ENCODE results near the gene NCOA3.

NCOA3 gene

GRCh38 chr20:47533518-47534062 is 31.9 kb downstream of the NCOA3 start:
- Histone ChIP-seq H3K27me3 (ENCODE audit: insufficient read depth, low read length) (no peaks in the 10 kb centered on the region), H3K9ac (ENCODE audit: low read depth, low read length) (no peak overlapping the region), H3K4me3 (ENCODE audit: low read length) (no peak overlapping the region), H3K4me1 (ENCODE audit: insufficient read depth, low read length) (no peaks in the 10 kb centered on the region), H3K27ac (ENCODE audit: low read length) (no peak overlapping the region), H3K36me3 (ENCODE audit: insufficient read depth, low read depth, low read length) (no peaks in the 10 kb centered on the region), H3K9me3 (ENCODE audit: insufficient read depth, low read depth, low read length) (no peaks in the 10 kb centered on the region)

DNA sequence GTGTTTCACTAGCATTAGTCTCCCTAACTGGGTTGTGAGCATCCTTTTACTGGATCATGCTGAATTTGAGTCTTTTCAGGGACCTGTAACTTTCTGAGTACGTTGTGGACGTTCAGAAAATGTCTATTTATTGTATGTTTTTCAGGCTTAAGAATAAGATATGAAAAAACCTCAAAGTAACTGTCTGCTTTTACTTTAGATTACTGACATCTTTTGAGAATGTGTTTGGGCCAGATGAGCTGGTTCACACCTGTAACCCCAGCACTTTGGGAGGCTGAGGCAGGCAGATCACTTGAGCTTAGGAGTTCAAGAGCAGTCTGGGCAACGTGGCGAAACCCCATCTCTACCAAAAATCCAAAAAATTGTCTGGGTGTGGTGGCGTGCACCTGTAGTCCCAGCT is 32.7 kb downstream of the NCOA3 start:
- H3K36me3 ChIP-seq (ENCODE audit: insufficient read depth, low read depth, low read length) = no peaks in the 10 kb centered on the region
- no peak overlapping the region for H3K4me3 ChIP-seq (ENCODE audit: low read length)
- H3K27ac ChIP-seq (ENCODE audit: low read length) = no peak overlapping the region
- H3K9me3 ChIP-seq (ENCODE audit: insufficient read depth, low read depth, low read length) = no peaks in the 10 kb centered on the region
- no peak overlapping the region for H3K9ac ChIP-seq (ENCODE audit: low read depth, low read length)
- no peaks in the 10 kb centered on the region for H3K27me3 ChIP-seq (ENCODE audit: insufficient read depth, low read length)
- H3K4me1 ChIP-seq (ENCODE audit: insufficient read depth, low read length) = no peaks in the 10 kb centered on the region

- no peaks in the 10 kb centered on the region for H3K9me3 ChIP-seq (ENCODE audit: insufficient read depth, low read depth, low read length)
- H3K27ac ChIP-seq (ENCODE audit: low read length) = no peak overlapping the region
- no peaks in the 10 kb centered on the region for H3K4me1 ChIP-seq (ENCODE audit: insufficient read depth, low read length)
- no peak overlapping the region for H3K4me3 ChIP-seq (ENCODE audit: low read length)
- no peak overlapping the region for H3K9ac ChIP-seq (ENCODE audit: low read depth, low read length)
- no peaks in the 10 kb centered on the region for H3K36me3 ChIP-seq (ENCODE audit: insufficient read depth, low read depth, low read length)
- H3K27me3 ChIP-seq (ENCODE audit: insufficient read depth, low read length) = no peaks in the 10 kb centered on the region
Measured at GRCh38 chr20:47535088-47535487, 33.4 kb downstream of the NCOA3 start.

DNA sequence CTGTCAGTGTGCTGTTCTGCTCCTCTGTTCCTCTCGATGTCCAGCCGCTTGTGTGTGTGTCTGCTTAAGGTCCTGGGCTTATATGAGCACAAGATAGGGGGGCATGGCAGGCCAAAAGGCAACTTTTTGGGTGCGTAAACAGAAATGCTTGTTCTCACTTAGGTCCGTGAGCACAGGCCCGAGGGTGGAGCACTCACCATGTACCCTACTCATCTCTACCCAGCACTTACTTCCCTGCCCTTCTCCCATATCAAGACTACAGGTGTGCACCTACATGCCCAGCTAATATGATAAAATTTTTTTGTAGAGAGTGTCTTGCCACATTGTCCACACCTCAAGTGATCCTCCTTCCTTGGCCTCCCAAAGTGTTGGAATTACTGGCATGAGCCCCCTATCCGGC is 34.3 kb downstream of the NCOA3 start:
- Histone ChIP-seq H3K27ac (ENCODE audit: low read length) (no peak overlapping the region), H3K9ac (ENCODE audit: low read depth, low read length) (no peak overlapping the region), H3K9me3 (ENCODE audit: insufficient read depth, low read depth, low read length) (no peaks in the 10 kb centered on the region), H3K36me3 (ENCODE audit: insufficient read depth, low read depth, low read length) (no peaks in the 10 kb centered on the region), H3K27me3 (ENCODE audit: insufficient read depth, low read length) (no peaks in the 10 kb centered on the region), H3K4me1 (ENCODE audit: insufficient read depth, low read length) (peaks cover 5% of the 10 kb centered on the region; the same call in 1 of the 2 replicates), H3K4me3 (ENCODE audit: low read length) (no peak overlapping the region)

DNA sequence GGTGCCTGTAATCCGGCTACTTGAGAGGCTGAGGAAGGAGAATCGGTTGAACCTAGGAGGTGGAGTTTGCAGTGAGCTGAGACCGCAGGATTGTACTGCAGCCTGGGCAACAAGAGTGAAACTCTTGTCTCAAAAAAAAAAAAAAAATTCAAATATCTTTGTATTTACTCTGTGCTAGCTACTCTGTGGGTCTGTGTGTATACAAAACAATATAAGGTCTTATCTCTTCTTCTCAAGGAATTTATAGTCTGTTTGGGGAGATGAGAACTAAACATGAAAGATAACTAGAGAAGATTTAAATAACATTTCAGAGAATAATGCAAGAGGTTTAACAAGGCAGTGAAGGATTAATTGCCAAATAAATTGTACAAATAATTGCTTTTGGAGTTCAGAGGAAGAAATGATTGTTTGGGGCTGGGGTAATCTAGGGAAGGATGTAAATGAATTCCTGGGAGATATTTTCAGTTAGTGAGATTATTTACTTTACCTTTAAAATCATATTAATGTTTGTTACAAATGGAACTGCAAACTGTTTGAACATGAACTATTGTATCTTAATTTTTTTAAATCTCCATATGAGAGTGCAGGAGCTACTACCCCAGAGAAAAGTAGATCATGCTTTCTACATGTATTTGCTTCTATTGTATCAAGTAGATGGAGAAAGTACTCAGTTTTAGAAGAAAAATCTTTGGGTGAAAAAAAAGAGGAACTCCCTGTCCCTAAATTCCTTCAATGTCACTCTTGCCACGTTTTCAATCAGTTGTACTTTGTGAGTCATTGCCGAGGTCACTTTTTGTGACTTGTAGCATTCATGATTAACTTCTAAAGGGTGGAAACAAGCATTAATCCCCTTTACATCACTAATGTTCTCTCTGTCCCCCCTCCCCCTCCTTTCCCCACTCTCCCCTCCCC is 39.0 kb downstream of the NCOA3 start:
- no peaks in the 10 kb centered on the region for H3K27me3 ChIP-seq (ENCODE audit: insufficient read depth, low read length)
- H3K9me3 ChIP-seq (ENCODE audit: insufficient read depth, low read depth, low read length) = no peaks in the 10 kb centered on the region
- no peak overlapping the region for H3K27ac ChIP-seq (ENCODE audit: low read length)
- no peak overlapping the region for H3K4me3 ChIP-seq (ENCODE audit: low read length)
- no peaks in the 10 kb centered on the region for H3K36me3 ChIP-seq (ENCODE audit: insufficient read depth, low read depth, low read length)
- H3K9ac ChIP-seq (ENCODE audit: low read depth, low read length) = no peak overlapping the region
- peaks cover 16% of the 10 kb centered on the region; the same call in 1 of the 2 replicates for H3K4me1 ChIP-seq (ENCODE audit: insufficient read depth, low read length)

GRCh38 chr20:47541355-47541922 is 39.8 kb downstream of the NCOA3 start:
- Histone ChIP-seq H3K4me3 (ENCODE audit: low read length) (no peak overlapping the region), H3K4me1 (ENCODE audit: insufficient read depth, low read length) (peaks cover 21% of the 10 kb centered on the region; the same call in 1 of the 2 replicates), H3K9me3 (ENCODE audit: insufficient read depth, low read depth, low read length) (no peaks in the 10 kb centered on the region), H3K36me3 (ENCODE audit: insufficient read depth, low read depth, low read length) (no peaks in the 10 kb centered on the region), H3K9ac (ENCODE audit: low read depth, low read length) (no peak overlapping the region), H3K27ac (ENCODE audit: low read length) (no peak overlapping the region), H3K27me3 (ENCODE audit: insufficient read depth, low read length) (no peaks in the 10 kb centered on the region)

DNA sequence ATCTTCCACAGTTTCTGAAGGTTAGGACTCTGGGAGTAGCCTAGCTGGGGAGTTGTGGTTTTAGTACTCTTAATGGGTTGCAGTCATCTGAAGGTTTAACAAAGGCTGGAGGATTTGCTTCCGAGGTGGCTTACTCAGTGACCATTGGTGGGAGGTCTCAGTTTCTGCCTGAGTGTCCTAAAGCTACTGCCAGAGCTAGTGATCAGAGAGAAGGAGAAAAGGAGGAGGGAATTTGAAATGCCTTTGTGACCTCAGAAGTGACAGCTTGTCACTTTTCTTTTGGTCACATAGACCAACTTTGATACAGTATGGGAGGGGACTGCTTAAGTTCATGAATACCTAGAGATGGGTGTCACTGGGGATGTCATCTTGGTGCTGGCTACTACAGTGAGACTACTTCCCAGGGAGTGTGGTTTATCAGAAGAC is 41.3 kb downstream of the NCOA3 start:
- Histone ChIP-seq H3K4me1 (ENCODE audit: insufficient read depth, low read length) (peaks cover 21% of the 10 kb centered on the region; the same call in 1 of the 2 replicates), H3K9ac (ENCODE audit: low read depth, low read length) (no peak overlapping the region), H3K9me3 (ENCODE audit: insufficient read depth, low read depth, low read length) (no peaks in the 10 kb centered on the region), H3K36me3 (ENCODE audit: insufficient read depth, low read depth, low read length) (no peaks in the 10 kb centered on the region), H3K27me3 (ENCODE audit: insufficient read depth, low read length) (no peaks in the 10 kb centered on the region), H3K4me3 (ENCODE audit: low read length) (no peak overlapping the region), H3K27ac (ENCODE audit: low read length) (no peak overlapping the region)

DNA sequence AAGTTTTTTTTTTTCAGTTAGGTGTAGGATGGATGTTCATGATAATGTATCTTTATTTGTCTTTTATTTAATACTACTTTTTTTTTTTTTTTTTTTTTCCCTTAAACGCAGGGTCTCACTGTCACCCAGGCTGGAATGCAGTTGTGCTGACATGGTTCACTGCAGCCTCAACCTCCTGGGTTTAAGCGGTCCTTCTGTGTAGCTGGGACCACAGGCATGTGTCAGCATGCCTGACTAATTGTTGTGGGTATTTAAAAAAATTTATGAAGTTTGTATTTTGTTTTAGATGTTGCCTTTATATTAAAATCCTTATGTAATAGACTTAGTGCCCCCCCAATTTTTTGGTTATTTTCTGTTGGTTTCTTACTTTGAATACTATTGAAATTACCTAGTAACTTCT is 42.6 kb downstream of the NCOA3 start:
- H3K9ac ChIP-seq (ENCODE audit: low read depth, low read length) = no peak overlapping the region
- no peaks in the 10 kb centered on the region for H3K27me3 ChIP-seq (ENCODE audit: insufficient read depth, low read length)
- no peaks in the 10 kb centered on the region for H3K36me3 ChIP-seq (ENCODE audit: insufficient read depth, low read depth, low read length)
- no peak overlapping the region for H3K4me3 ChIP-seq (ENCODE audit: low read length)
- no peaks in the 10 kb centered on the region for H3K9me3 ChIP-seq (ENCODE audit: insufficient read depth, low read depth, low read length)
- peaks cover 21% of the 10 kb centered on the region; the same call in 1 of the 2 replicates for H3K4me1 ChIP-seq (ENCODE audit: insufficient read depth, low read length)
- no peak overlapping the region for H3K27ac ChIP-seq (ENCODE audit: low read length)

GRCh38 chr20:47544852-47545251 is 43.2 kb downstream of the NCOA3 start:
- Histone ChIP-seq H3K4me1 (ENCODE audit: insufficient read depth, low read length) (peaks cover 21% of the 10 kb centered on the region; the same call in 1 of the 2 replicates), H3K9ac (ENCODE audit: low read depth, low read length) (no peak overlapping the region), H3K27me3 (ENCODE audit: insufficient read depth, low read length) (no peaks in the 10 kb centered on the region), H3K36me3 (ENCODE audit: insufficient read depth, low read depth, low read length) (no peaks in the 10 kb centered on the region), H3K27ac (ENCODE audit: low read length) (no peak overlapping the region), H3K4me3 (ENCODE audit: low read length) (no peak overlapping the region), H3K9me3 (ENCODE audit: insufficient read depth, low read depth, low read length) (no peaks in the 10 kb centered on the region)

DNA sequence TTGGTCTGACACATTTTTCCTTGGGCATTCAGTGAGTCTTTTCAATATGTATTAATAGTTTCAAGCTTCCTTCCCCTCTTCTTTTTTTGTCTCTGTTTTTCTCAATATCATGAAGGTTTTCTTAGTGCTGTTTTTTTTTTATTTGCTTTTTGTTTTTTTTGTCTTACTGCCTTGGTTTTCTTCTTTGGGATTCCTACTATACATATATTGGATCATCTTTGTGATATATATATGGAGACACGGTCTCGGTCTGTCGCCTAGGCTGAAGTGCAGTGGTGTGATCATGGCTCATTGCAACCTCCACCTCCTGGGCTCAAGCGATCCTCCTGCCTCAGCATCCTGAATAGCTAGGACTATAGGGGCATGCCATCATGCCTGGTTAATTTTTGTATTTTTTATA is 43.8 kb downstream of the NCOA3 start:
- no peak overlapping the region for H3K27ac ChIP-seq (ENCODE audit: low read length)
- peaks cover 21% of the 10 kb centered on the region; the same call in 1 of the 2 replicates for H3K4me1 ChIP-seq (ENCODE audit: insufficient read depth, low read length)
- no peaks in the 10 kb centered on the region for H3K36me3 ChIP-seq (ENCODE audit: insufficient read depth, low read depth, low read length)
- H3K27me3 ChIP-seq (ENCODE audit: insufficient read depth, low read length) = no peaks in the 10 kb centered on the region
- no peaks in the 10 kb centered on the region for H3K9me3 ChIP-seq (ENCODE audit: insufficient read depth, low read depth, low read length)
- no peak overlapping the region for H3K4me3 ChIP-seq (ENCODE audit: low read length)
- H3K9ac ChIP-seq (ENCODE audit: low read depth, low read length) = no peak overlapping the region

DNA sequence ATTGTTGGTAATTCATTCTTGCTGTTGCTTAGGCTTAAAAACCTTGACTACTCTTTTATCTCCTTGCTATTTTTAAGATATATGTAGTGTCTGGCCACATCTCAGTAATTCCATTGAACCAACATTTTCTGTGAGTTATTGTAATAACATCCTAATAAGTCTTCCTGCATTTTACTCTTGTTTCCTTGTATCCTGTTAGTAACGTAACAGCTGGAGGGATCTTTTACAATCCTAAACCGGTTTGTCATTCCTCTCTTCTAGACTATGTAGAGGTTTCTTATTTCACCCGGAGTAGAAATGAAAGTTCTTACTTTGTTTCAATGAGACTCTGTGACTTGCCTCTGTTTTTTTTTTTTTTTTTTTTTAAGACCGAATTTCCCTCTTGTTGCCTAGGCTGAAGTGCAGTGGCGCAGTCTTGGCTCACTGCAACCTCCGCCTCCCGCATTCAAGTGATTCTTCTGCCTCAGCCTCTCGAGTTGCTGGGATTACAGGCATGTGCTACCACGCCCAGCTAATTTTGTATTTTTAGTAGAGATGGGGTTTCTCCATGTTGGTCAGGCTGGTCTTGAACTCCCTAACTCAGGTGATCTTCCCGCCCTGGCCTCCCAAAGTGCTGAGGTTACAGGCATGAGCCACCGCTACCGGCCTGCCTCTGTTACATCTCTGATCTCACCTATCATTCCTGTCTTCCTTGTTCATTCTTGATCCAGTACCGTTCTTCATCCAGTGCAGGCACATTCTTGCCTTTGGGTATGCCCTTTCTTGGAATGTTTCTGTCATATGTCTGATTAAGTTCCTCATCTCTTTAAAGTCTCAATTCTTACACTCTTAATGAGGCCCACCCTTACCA is 44.7 kb downstream of the NCOA3 start:
- H3K9me3 ChIP-seq (ENCODE audit: insufficient read depth, low read depth, low read length) = no peaks in the 10 kb centered on the region
- H3K4me1 ChIP-seq (ENCODE audit: insufficient read depth, low read length) = peaks cover 17% of the 10 kb centered on the region; the same call in 1 of the 2 replicates
- H3K9ac ChIP-seq (ENCODE audit: low read depth, low read length) = no peak overlapping the region
- no peak overlapping the region for H3K4me3 ChIP-seq (ENCODE audit: low read length)
- no peaks in the 10 kb centered on the region for H3K36me3 ChIP-seq (ENCODE audit: insufficient read depth, low read depth, low read length)
- H3K27ac ChIP-seq (ENCODE audit: low read length) = no peak overlapping the region
- no peaks in the 10 kb centered on the region for H3K27me3 ChIP-seq (ENCODE audit: insufficient read depth, low read length)
